PC-9 (cell line): ENCODE data around the gene PARP2. TPM values are rescaled to one million over a fixed set of nuclear protein-coding genes. Genes with fewer than 3 reads are reported as not detected.
"Not testable (repeated sequence)": the region's sequence is repeated elsewhere in the genome, so short reads cannot be mapped to it uniquely, and the experiment has no call there.

Experiments used
- BruUV-seq: library from RNA; stranded (reverse); fragments of 400-500 nt; replicated peaks from 2 replicates; lab custom pipeline; 2021; lab: Mats Ljungman, UMichigan
- CTCF ChIA-PET: fragments of 300-600 bp; sonication (Branson Sonifier 250); formaldehyde crosslinking; loops from one replicate; lab custom pipeline; 2022; ENCODE audit warnings: antibody characterized with exemption; lab: Charles Lee
- POLR2A ChIA-PET: fragments of 300-600 bp; sonication (Branson Sonifier 250); formaldehyde crosslinking; loops from one replicate; lab custom pipeline; 2022; ENCODE audit warnings: antibody characterized with exemption; ENCODE audit not compliant: unreplicated experiment; lab: Charles Lee
- DNase-seq, 2 experiments: peaks; one replicate each; pipeline versions ENCODE4 v3.0.0 to v3.0.0-alpha.2; 2015 to 2022; ENCODE audit warnings: mixed read lengths in 1 of 2
- H2AFZ ChIP-seq: fragments of 200-600 bp; sonication (generic); 2 replicates; pipeline ENCODE4 v1.8.1; 2017; ENCODE audit warnings: antibody characterized with exemption
- H3F3A ChIP-seq: fragments of 200-600 bp; sonication (generic); 2 replicates; pipeline ENCODE4 v1.8.1; 2017; ENCODE audit warnings: antibody characterized with exemption, mild to moderate bottlenecking, low read depth; ENCODE audit not compliant: insufficient read depth
- H3K27ac ChIP-seq: fragments of 200-600 bp; sonication (generic); 2 replicates; pipeline ENCODE4 v1.6.1; 2016; ENCODE audit warnings: mixed run types
- H3K27me3 ChIP-seq: fragments of 200-600 bp; sonication (generic); 2 replicates; pipeline ENCODE4 v1.6.1; 2016; ENCODE audit warnings: low read depth, mixed run types; ENCODE audit not compliant: insufficient read depth
- H3K36me3 ChIP-seq: fragments of 200-600 bp; sonication (generic); 2 replicates; pipeline ENCODE4 v1.6.1; 2016; ENCODE audit warnings: low read depth, mixed run types
- H3K4me1 ChIP-seq: fragments of 200-600 bp; sonication (generic); replicated peaks from 2 replicates; pipeline ENCODE4 v1.6.1; 2016; ENCODE audit warnings: mixed run types; ENCODE audit not compliant: insufficient read depth
- H3K4me2 ChIP-seq: fragments of 200-600 bp; sonication (generic); 2 replicates; pipeline ENCODE4 v1.6.1; 2017; ENCODE audit warnings: mixed run types
- H3K4me3 ChIP-seq: fragments of 200-600 bp; sonication (generic); 2 replicates; pipeline ENCODE4 v1.6.1; 2016; ENCODE audit warnings: mixed run types
- H3K79me2 ChIP-seq: fragments of 200-600 bp; sonication (generic); 2 replicates; pipeline ENCODE4 v1.6.1; 2017; ENCODE audit warnings: low read depth, mixed run types
- H3K9me2 ChIP-seq: fragments of 200-600 bp; sonication (generic); 2 replicates; pipeline ENCODE4 v1.8.1; 2017; ENCODE audit warnings: mild to moderate bottlenecking; ENCODE audit not compliant: insufficient read depth
- H3K9me3 ChIP-seq: fragments of 200-600 bp; sonication (generic); 2 replicates; pipeline ENCODE4 v1.8.1; 2016; ENCODE audit warnings: low read depth; ENCODE audit not compliant: insufficient read depth
- H4K20me1 ChIP-seq: fragments of 200-600 bp; sonication (generic); 2 replicates; pipeline ENCODE4 v1.8.1; 2017; ENCODE audit not compliant: insufficient read depth
- EZH2 ChIP-seq: fragments of 200-600 bp; sonication (generic); IDR thresholded peaks from 2 replicates; pipeline ENCODE4 v1.8.0; 2017; ENCODE audit warnings: antibody characterized with exemption, low read depth
- intact Hi-C: fragments of 100-400 bp; cut with micrococcal nuclease; formaldehyde crosslinking; loops from one replicate; pipeline ENCODE4 v1.10.0; 2022; ENCODE audit not compliant: unreplicated experiment
- total RNA-seq: library from RNA; stranded (reverse); gene quantifications from 2 replicates; pipeline ENCODE4 v1.2.3, GENCODE V29; 2021
- TF ChIP-seq, protein P1 (sequence below): fragments of 200-600 bp; sonication (generic); conservative IDR thresholded peaks from 2 replicates; pipeline ENCODE4 v1.6.1; 2017; ENCODE audit warnings: mixed run types, antibody characterized with exemption, mild to moderate bottlenecking, moderate library complexity

The PARP2 gene
- total RNA-seq, 1 experiment from 2014 or later, result 22.1 TPM

- no TSS peak for BruUV-seq
- ChIA-PET CTCF (no interaction called here), POLR2A (no interaction called here)
- no peak overlapping the region for H3K4me3 ChIP-seq
- TF ChIP-seq EZH2, result no peak
- TF ChIP-seq, protein P1, sequence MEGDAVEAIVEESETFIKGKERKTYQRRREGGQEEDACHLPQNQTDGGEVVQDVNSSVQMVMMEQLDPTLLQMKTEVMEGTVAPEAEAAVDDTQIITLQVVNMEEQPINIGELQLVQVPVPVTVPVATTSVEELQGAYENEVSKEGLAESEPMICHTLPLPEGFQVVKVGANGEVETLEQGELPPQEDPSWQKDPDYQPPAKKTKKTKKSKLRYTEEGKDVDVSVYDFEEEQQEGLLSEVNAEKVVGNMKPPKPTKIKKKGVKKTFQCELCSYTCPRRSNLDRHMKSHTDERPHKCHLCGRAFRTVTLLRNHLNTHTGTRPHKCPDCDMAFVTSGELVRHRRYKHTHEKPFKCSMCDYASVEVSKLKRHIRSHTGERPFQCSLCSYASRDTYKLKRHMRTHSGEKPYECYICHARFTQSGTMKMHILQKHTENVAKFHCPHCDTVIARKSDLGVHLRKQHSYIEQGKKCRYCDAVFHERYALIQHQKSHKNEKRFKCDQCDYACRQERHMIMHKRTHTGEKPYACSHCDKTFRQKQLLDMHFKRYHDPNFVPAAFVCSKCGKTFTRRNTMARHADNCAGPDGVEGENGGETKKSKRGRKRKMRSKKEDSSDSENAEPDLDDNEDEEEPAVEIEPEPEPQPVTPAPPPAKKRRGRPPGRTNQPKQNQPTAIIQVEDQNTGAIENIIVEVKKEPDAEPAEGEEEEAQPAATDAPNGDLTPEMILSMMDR, result no peak
- intact Hi-C loops, result no loop called here
- no peaks in the 10 kb centered on the region for H3K79me2 ChIP-seq
- no peaks in the 10 kb centered on the region for H3K36me3 ChIP-seq
- H4K20me1 ChIP-seq, result no peaks in the 10 kb centered on the region
- no peak overlapping the region for H3K27ac ChIP-seq
- no peak overlapping the region for H3K4me2 ChIP-seq
- no peak overlapping the region for H2AFZ ChIP-seq
- no peaks in the 10 kb centered on the region for H3K9me3 ChIP-seq
- no peaks in the 10 kb centered on the region for H3K27me3 ChIP-seq
- no peak for DNase-seq
- no peaks in the 10 kb centered on the region for H3K9me2 ChIP-seq
- no peaks in the 10 kb centered on the region for H3K4me1 ChIP-seq
- no peaks in the 10 kb centered on the region for H3F3A ChIP-seq
These were observed 7.4 kb downstream of the PARP2 start for GRCh38 chr14:20350860-20351259.

- H3K79me2 ChIP-seq, result no peaks in the 10 kb centered on the region
- H3K9me3 ChIP-seq, result no peaks in the 10 kb centered on the region
- H3K36me3 ChIP-seq, result peaks cover 9% of the 10 kb centered on the region; the same call in 1 of the 2 replicates
- ChIA-PET CTCF (no interaction called here), POLR2A (no interaction called here)
- H3F3A ChIP-seq, result no peaks in the 10 kb centered on the region
- BruUV-seq, result no TSS peak
- no peaks in the 10 kb centered on the region for H3K9me2 ChIP-seq
- no peak for TF ChIP-seq EZH2
- TF ChIP-seq, protein P1, result no peak
- no peaks in the 10 kb centered on the region for H4K20me1 ChIP-seq
- intact Hi-C loops, result no loop called here
- no peaks in the 10 kb centered on the region for H3K27me3 ChIP-seq
- H3K4me3 ChIP-seq, result no peak overlapping the region
- H2AFZ ChIP-seq, result no peak overlapping the region
- H3K4me1 ChIP-seq, result no peaks in the 10 kb centered on the region
- no peak for DNase-seq
- no peak overlapping the region for H3K27ac ChIP-seq
- no peak overlapping the region for H3K4me2 ChIP-seq
These were observed 13.0 kb downstream of the PARP2 start for GRCh38 chr14:20356422-20356821.

- H3K27ac ChIP-seq, H3F3A ChIP-seq, CTCF ChIA-PET, H2AFZ ChIP-seq, intact Hi-C loops, POLR2A ChIA-PET, BruUV-seq, H3K4me3 ChIP-seq, H3K9me3 ChIP-seq, H3K4me2 ChIP-seq, H3K79me2 ChIP-seq, H3K36me3 ChIP-seq, DNase-seq, H4K20me1 ChIP-seq, H3K9me2 ChIP-seq, H3K27me3 ChIP-seq, H3K4me1 ChIP-seq: not testable (repeated sequence)
These were observed 15.0 kb downstream of the PARP2 start for GRCh38 chr14:20358474-20358873.

GRCh38 chr14:20365928-20366327, 22.5 kb downstream of the PARP2 start:
- H3K27ac ChIP-seq, result no peak overlapping the region
- H3K79me2 ChIP-seq, result no peaks in the 10 kb centered on the region
- intact Hi-C loops, result no loop called here
- H3K4me2 ChIP-seq, result no peak overlapping the region
- no peaks in the 10 kb centered on the region for H4K20me1 ChIP-seq
- ChIA-PET CTCF (no interaction called here), POLR2A (no interaction called here)
- no peaks in the 10 kb centered on the region for H3K4me1 ChIP-seq
- H3K9me2 ChIP-seq, result no peaks in the 10 kb centered on the region
- H3K27me3 ChIP-seq, result no peaks in the 10 kb centered on the region
- H2AFZ ChIP-seq, result no peak overlapping the region
- BruUV-seq, result no TSS peak
- TF ChIP-seq, protein P1, result no peak
- no peak for TF ChIP-seq EZH2
- DNase-seq, result no peak
- H3K9me3 ChIP-seq, result no peaks in the 10 kb centered on the region
- no peaks in the 10 kb centered on the region for H3K36me3 ChIP-seq
- no peak overlapping the region for H3K4me3 ChIP-seq
- no peaks in the 10 kb centered on the region for H3F3A ChIP-seq
